HG02678 (cell line): ENCODE results near the gene KLHL4.
"Not testable (repeated sequence)": the region's sequence is repeated elsewhere in the genome, so short reads cannot be mapped to it uniquely, and the experiment has no call there.

ENCODE experiments used
- ATAC-seq: cut with Tn5 transposase; IDR thresholded peaks from one replicate; pipeline ENCODE4 v1.9.1; 2021; ENCODE audit warnings: mild to moderate bottlenecking, moderate library complexity; ENCODE audit not compliant: unreplicated experiment

Gene KLHL4

GRCh38 chrX:87517571-87518141 lies at the start of gene KLHL4:
TSS of gene KLHL4 (plus strand) at chrX:87517802. CDS start at chrX:87517894, 92 bp downstream.
- ATAC-seq = no peak

DNA sequence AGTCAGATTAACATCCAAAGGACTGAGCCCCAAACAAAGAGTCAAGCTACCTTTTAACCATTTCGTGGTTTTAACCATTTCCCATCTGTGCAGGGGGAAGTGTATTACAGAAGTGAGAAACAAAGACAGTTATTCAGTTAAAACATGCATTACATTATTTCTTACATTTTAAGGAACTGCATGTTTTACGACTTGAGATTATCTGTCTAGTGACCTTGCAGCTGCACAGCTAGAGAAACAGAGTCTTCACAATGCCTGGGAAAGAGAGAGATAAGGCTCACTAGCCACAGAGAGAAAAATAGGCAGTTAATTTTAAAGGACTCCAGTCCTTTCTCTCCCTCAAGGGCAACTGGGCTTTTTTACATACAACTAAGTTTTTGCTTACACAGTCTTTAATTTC lies 48.7 kb upstream of the KLHL4 start:
- no peak for ATAC-seq

GRCh38 chrX:87475793-87476192 lies 41.8 kb upstream of the KLHL4 start:
- ATAC-seq = no peak

DNA sequence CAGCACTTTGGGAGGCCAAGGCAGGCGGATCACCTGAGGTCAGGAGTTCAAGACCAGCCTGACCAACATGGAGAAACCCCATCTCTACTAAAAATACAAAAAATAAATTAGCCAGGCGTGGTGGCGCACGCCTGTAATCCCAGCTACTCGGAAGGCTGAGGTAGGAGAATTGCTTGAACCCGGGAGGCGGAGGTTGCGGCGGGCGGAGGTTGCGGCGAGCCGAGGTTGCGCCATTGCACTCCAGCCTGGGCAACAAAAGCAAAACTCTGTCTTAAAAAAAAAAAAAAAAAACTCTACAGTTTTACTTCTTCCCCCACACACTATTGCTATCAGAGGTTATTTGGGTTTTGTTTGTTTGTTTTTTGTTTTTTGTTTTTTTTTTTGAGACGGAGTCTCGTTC lies 38.9 kb upstream of the KLHL4 start:
- ATAC-seq = not testable (repeated sequence)

GRCh38 chrX:87489071-87489470 lies 28.5 kb upstream of the KLHL4 start:
- no peak for ATAC-seq

GRCh38 chrX:87515836-87516235 lies 1.8 kb upstream of the KLHL4 start:
- no peak for ATAC-seq

DNA sequence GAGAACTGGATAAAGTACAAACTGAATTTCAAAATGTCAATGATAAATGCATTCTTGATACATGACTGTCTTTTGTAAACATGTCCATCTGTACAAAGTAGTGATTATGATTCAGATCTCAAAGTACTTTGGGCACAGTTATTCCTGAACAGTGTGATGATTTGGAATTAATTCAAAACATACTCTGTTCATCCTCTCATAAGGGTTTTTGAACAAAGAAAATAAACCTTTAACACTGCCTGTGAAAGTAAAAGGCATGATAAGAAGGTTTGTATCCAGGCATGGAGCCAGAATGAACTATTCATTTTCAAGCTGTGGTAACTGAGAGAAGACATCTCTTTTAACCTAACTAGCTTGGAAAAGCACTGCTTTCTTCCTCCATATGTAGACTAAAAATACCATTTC lies 883 bp upstream of the KLHL4 start:
- ATAC-seq = no peak

GRCh38 chrX:87518504-87518903 lies 902 bp downstream of the KLHL4 start:
- ATAC-seq = no peak

DNA sequence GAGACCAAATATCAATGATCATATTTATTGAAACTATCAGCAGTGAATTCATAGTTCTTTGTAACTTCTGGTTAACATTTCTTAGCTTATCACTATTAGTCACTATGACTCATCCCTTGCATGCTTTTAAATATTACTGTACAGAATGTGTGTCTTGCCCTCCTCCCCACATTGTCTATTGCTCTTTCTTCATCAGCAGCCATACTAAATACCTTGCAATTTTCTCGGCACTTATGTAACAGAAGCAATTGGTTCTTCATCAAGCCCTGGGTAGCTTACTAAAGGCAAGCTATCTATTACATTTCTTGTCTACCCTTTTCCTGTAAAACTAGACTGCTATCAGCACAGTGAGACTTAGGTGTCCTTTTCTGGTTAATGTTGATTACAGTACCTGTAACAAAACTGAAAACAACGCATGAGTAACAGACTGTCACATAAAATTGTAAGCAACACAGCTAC lies 8.2 kb downstream of the KLHL4 start:
- ATAC-seq = no peak

- ATAC-seq = no peak
Observed at GRCh38 chrX:87526281-87526680, 8.7 kb downstream of the KLHL4 start.

DNA sequence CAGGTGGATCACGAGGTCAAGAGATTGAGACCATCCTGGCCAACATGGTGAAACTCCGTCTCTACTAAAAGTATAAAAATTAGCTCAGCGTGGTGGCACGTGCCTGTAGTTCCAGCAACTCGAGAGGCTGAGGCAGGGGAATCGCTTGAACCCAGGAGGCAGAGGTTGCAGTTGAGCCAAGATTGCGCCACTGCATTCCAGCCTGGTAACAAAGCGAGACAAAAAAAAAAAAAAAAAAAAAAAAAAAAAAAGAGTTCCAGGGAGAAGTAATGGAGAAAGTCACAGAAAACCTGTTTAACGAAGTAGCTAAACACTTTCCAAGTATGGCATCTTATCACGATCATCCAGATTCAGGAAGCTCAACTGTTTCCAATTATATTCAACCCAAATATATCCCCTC lies 10.9 kb downstream of the KLHL4 start:
- ATAC-seq = no peak

DNA sequence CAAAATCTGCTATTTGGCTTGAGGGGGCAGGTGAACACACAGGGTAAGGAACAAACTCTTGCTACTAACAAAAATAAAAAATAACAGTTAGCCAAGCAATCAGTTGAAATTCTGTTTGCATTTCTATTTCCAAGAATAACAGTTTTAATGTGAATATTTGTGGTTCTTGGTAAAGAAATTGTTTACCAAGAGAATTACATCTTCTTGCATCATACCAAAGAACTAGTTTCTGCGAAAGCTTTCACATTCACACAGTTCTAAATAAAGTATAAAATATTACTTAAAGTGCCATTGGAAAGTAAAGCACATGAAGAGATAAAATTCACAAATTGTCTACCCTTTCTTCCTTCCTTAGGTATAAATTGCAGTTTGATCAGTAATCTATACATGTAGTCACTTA lies 54.4 kb downstream of the KLHL4 start:
- ATAC-seq = no peak

DNA sequence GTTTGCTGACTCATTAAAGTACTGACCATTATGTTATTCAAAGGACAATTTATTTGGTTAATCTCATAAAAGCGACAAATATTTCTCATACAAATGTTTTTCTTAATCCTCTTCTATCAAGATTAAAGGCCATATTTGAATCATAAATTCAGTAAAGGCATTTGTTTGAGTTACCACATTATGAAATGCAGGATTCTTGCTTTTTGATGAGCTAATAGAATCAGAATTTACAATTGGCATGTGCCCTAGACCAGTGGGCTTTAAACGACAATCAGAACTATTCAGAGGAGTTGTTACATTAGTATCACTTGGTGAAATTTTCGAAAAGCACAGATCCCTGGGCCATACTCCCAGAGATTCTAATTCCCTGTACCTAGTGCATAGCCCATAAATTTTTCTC lies 55.3 kb downstream of the KLHL4 start:
- ATAC-seq = no peak

- ATAC-seq = no peak
Observed at GRCh38 chrX:87578978-87579377, 61.4 kb downstream of the KLHL4 start.

- ATAC-seq = no peak
Observed at GRCh38 chrX:87580862-87581261, 63.3 kb downstream of the KLHL4 start.

DNA sequence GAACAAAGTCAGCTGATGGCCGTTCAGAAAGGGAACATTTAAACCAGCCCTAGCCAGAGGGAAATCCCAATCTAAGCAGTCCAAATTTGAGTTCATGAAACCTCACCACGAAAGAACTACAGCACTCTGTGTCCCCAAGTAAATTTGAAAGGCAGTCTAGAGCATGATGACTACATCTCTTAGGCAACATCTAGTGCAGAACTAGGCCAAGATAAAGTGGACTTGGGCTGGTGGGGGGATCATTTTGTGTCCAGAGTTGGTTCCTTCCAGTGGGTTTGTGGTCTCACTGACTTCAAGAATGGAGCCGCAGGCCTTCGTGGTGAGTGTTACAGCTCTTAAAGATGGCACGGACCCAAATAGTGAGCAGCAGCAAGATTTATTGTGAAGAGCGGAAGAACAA lies 64.9 kb downstream of the KLHL4 start:
- no peak for ATAC-seq

DNA sequence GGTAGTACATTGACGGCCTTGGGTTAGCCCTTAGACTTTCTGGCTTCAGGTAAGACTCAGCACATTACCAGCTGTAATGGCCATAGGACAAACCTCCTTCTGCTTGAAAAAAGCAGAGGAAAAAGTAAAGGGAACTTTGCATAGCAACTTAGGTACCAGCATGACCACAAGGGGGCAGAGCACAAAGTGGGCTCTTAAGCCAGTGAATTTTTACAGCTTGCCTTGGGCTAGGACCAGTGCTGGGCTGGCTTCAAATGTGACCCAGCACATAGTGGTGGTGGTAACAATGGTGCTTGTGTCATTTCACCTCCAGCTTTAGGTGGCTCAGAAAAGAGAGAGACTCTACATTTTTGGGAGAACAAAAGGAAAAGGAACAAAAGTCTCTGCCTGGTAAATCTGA lies 66.1 kb downstream of the KLHL4 start:
- no peak for ATAC-seq

GRCh38 chrX:87616371-87616770 lies 98.8 kb downstream of the KLHL4 start:
- no peak for ATAC-seq

GRCh38 chrX:87621697-87622096 lies 104.1 kb downstream of the KLHL4 start:
- no peak for ATAC-seq

DNA sequence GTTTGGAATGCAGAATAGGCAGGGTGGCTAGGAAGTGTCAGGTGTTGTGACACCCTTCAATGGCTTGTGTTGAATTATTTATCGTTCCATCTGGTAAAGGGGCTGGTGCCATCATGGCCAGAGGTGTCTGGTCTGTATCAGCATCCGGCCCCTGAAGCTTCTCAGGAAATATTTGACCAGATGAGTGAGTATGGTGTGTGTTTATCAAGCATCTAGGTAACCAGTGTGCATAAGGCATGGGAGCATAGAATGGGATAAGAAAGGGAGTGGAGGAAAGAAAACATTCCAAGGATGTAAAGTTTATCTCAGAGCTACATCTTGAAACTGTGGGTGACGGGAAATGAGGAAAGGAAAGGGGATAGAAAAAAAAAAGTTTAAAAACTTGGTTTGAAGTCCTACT lies 109.4 kb downstream of the KLHL4 start:
- no peak for ATAC-seq

DNA sequence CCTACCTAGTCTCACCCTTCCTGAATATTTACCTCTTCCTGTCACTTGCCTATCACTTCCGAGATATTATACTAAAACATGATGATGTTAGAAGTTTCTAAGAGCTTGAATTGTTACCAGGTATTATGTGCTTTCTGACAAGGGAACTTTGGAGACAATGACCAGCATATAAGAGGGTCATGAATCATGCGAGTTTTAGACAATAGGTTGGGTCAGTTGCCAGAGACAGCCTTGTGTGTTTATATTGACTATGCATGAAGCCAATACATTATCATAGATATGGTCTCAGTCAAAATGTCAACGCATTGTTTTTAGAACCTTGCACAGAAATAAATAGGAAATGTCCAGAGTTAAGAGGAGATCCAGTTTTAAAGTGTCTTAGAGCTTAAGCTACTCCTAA lies 116.8 kb downstream of the KLHL4 start:
- no peak for ATAC-seq

DNA sequence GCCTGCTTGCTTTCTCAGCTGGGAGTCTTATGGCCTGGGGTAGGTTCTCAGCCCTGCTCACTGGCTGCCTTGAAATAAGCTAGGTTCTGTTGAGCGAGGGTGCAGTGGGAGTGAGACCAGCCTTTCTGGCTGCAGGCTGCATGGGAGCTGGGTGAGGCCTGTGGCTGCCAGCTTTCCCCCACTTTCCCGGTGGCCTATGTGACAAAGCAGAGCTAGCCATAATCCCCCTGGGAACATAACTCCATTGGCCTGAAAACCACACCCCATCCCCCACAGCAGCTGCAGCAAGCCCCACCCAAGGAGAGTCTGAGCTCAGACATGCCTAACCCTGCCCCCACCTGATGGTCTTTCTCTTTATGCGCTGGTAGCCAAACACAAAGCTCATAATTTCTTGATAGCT lies 118.9 kb downstream of the KLHL4 start:
- ATAC-seq = no peak

GRCh38 chrX:87641439-87641838 lies 123.8 kb downstream of the KLHL4 start:
- ATAC-seq = not testable (repeated sequence)
